NCI-H460 (cell line): ENCODE data around the gene MCF2L2. TPM values are rescaled to one million over a fixed set of nuclear protein-coding genes. Genes with fewer than 3 reads are reported as not detected.

Experiments used
- DNase-seq: peaks from one replicate; pipeline ENCODE4 v3.0.0-alpha.2; 2016; ENCODE audit warnings: low read depth; ENCODE audit errors: extremely low read depth
- total RNA-seq: library from RNA; depleted of rRNA; stranded (reverse); fragments of >200 nt; shearing (Covaris generic); gene quantifications from 2 replicates; pipeline ENCODE4 v1.2.3, GENCODE V29; 2014

Gene MCF2L2
- total RNA-seq, 1 experiment from 2014 or later = 0.57 TPM

GRCh38 chr3:183275937-183276336 is 152.5 kb downstream of the MCF2L2 start:
- no peak for DNase-seq

- DNase-seq = no peak
These were observed 153.0 kb downstream of the MCF2L2 start for GRCh38 chr3:183275418-183275817.

GRCh38 chr3:183274609-183275008 is 153.8 kb downstream of the MCF2L2 start:
- no peak for DNase-seq

GRCh38 chr3:183272791-183273190 is 155.6 kb downstream of the MCF2L2 start:
- DNase-seq = no peak

- no peak for DNase-seq
These were observed 156.3 kb downstream of the MCF2L2 start for GRCh38 chr3:183272142-183272541.

- DNase-seq = no peak
These were observed 158.1 kb downstream of the MCF2L2 start for GRCh38 chr3:183270344-183270743.

GRCh38 chr3:183269345-183269744 is 159.1 kb downstream of the MCF2L2 start:
- DNase-seq = no peak

GRCh38 chr3:183268366-183268765 is 160.1 kb downstream of the MCF2L2 start:
- DNase-seq = no peak

- no peak for DNase-seq
These were observed 161.3 kb downstream of the MCF2L2 start for GRCh38 chr3:183267140-183267539.

GRCh38 chr3:183266454-183266853 is 162.0 kb downstream of the MCF2L2 start:
- no peak for DNase-seq

- DNase-seq = no peak
These were observed 162.5 kb downstream of the MCF2L2 start for GRCh38 chr3:183265834-183266417.

- DNase-seq = no peak
These were observed 163.2 kb downstream of the MCF2L2 start for GRCh38 chr3:183265157-183265642.

GRCh38 chr3:183264268-183264667 is 164.2 kb downstream of the MCF2L2 start:
- DNase-seq = no peak

- DNase-seq = no peak
These were observed 165.5 kb downstream of the MCF2L2 start for GRCh38 chr3:183262875-183263378.

GRCh38 chr3:183261151-183261724 is 167.2 kb downstream of the MCF2L2 start:
- DNase-seq = no peak

GRCh38 chr3:183260167-183260904 is 168.1 kb downstream of the MCF2L2 start:
- no peak for DNase-seq

GRCh38 chr3:183259621-183260020 is 168.8 kb downstream of the MCF2L2 start:
- no peak for DNase-seq

- DNase-seq = no peak
These were observed 169.3 kb downstream of the MCF2L2 start for GRCh38 chr3:183259087-183259486.

GRCh38 chr3:183255348-183255730 is 173.1 kb downstream of the MCF2L2 start:
- DNase-seq = no peak

GRCh38 chr3:183254487-183255347 is 173.7 kb downstream of the MCF2L2 start:
- DNase-seq = no peak
